ENCODE results near the gene KDM4B.

GRCh38 chr19:4981681-4981958 is 12.7 kb downstream of the KDM4B start:
- TF ChIP-seq CTCF (IDR thresholded peaks at IDR 0.05) (no peak), EZH2 (IDR thresholded peaks at IDR 0.05; ENCODE audit: borderline replicate concordance, insufficient read depth, low read depth, low read length, poor library complexity, severe bottlenecking) (no peak)

Measured in B cell (primary cell).